AG04449 (cell line): Measurements from ENCODE around the gene SRRT.

Source experiments
- CTCF ChIA-PET: fragments of 350-600 bp; formaldehyde crosslinking; extraction: SDS; loops from one replicate; lab custom pipeline; 2021; ENCODE audit warnings: antibody characterized with exemption; lab: Yijun Ruan, JAX
- POLR2A ChIA-PET: fragments of 400-600, 350-600 bp; formaldehyde crosslinking; extraction: SDS; loops from one replicate; lab custom pipeline; 2020; ENCODE audit warnings: antibody characterized with exemption, inconsistent platforms; lab: Yijun Ruan, JAX
- DNase-seq: peaks from one replicate; pipeline ENCODE4 v3.0.0-alpha.2; 2010; ENCODE audit warnings: low read depth, low spot score
- H3K4me3 ChIP-seq: 2 replicates; pipeline ENCODE4 v1.5.1; 2011; ENCODE audit warnings: low read depth, mild to moderate bottlenecking, control low read depth, low read length
- TF ChIP-seq, protein P1 (sequence below): IDR thresholded peaks from one replicate; pipeline ENCODE4 v1.5.1; 2011; ENCODE audit warnings: mild to moderate bottlenecking, moderate library complexity, low read length, control low read depth, inconsistent platforms; ENCODE audit not compliant: insufficient read depth; ENCODE audit errors: missing control alignments

SRRT gene

DNA sequence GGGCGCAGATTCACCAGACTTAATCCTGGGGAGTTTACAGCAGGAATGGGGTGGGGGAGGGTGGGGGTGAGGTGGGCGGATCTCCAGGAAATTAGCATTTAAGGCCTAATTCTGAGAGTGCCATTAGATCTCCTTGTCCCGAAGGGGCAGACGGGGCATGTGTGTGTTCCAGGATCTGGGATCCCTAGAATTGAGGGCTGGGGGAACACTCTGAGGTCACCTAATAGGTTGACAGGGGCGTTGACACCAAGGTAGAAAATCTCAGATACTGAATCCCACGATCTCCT, 38.1 kb upstream of the SRRT start:
- POLR2A ChIA-PET = no interaction called here
- TF ChIP-seq, protein P1, sequence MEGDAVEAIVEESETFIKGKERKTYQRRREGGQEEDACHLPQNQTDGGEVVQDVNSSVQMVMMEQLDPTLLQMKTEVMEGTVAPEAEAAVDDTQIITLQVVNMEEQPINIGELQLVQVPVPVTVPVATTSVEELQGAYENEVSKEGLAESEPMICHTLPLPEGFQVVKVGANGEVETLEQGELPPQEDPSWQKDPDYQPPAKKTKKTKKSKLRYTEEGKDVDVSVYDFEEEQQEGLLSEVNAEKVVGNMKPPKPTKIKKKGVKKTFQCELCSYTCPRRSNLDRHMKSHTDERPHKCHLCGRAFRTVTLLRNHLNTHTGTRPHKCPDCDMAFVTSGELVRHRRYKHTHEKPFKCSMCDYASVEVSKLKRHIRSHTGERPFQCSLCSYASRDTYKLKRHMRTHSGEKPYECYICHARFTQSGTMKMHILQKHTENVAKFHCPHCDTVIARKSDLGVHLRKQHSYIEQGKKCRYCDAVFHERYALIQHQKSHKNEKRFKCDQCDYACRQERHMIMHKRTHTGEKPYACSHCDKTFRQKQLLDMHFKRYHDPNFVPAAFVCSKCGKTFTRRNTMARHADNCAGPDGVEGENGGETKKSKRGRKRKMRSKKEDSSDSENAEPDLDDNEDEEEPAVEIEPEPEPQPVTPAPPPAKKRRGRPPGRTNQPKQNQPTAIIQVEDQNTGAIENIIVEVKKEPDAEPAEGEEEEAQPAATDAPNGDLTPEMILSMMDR = no peak
- no peak for DNase-seq
- no peak overlapping the region for H3K4me3 ChIP-seq
- CTCF ChIA-PET = interaction anchor here (1.1 to 2.8 kb wide), 4 partner anchors 9 to 145 kb away, joined by 5 to 16 read pairs (median 8); partner anchors contain the start of genes EPHB4, POP7 and SLC12A9

DNA sequence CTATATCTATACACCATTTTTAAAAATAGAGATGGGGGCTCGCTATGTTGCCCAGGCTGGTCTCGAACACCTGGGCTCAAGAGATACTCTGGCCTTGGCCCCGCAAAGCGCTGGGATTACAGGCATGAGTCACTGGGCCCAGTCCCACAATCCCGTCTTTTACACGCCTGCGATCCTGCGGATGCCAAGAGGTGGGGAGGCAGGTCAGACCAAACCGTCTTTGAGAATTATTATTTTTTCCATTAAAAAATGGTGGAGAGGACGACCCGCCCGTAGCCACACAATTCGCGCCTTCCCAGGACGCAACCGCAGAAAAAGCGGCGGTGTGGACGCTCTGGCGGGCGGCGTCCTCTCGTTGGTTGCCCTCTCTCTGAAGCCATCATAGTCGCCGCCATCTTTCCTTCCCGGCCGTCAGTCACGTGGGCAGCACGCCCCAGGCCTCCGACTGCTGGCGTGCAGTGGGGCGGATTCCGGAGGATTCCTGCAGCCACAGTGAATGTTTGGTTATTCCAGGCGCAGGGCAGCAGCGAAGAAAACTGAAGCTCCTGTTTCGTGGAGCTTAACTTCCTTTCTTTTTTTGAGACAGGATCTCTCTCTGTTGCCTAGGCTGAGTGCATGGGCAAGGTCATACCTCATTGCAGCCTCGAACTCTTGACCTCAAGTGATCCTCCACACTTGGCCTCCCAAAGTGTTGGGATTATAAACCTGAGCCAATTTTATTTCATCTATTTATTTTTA, 37.6 kb upstream of the SRRT start:
- ChIA-PET CTCF (interaction anchor here (0.8 to 2.8 kb wide), 5 partner anchors 14 to 132 kb away, joined by 3 to 16 read pairs (median 4); partner anchors contain the start of genes POP7 and SLC12A9), POLR2A (no interaction called here)
- H3K4me3 ChIP-seq = peak overlapping the region; percentile 49
- TF ChIP-seq, protein P1 = no peak
- DNase-seq = peak; percentile 37

DNA sequence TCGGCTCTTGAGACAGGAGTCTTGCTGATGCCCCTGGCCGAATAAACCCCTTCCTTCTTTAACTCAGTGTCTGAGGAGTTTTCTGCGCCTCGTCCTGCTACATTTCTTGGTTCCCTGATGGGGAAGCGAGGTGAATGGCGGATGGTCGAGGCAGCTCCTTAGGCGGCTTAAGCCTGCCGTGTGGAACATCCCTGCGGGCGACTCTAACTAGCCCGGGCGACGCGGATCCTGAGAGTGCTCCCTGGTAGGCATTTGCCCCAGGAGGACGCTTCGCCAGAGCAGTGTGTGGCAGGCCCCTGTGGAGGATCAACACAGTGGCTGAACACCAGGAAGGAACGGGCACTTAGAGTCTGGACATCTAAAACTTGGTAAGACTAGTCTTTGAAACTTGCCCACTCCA, 35.5 kb upstream of the SRRT start:
- TF ChIP-seq, protein P1 = no peak
- ChIA-PET POLR2A (no interaction called here), CTCF (interaction anchor here (0.9 to 1.1 kb wide), 2 partner anchors 12 to 34 kb away, joined by 3 to 4 read pairs; no protein-coding TSS in a partner anchor)
- no peak for DNase-seq
- no peak overlapping the region for H3K4me3 ChIP-seq

DNA sequence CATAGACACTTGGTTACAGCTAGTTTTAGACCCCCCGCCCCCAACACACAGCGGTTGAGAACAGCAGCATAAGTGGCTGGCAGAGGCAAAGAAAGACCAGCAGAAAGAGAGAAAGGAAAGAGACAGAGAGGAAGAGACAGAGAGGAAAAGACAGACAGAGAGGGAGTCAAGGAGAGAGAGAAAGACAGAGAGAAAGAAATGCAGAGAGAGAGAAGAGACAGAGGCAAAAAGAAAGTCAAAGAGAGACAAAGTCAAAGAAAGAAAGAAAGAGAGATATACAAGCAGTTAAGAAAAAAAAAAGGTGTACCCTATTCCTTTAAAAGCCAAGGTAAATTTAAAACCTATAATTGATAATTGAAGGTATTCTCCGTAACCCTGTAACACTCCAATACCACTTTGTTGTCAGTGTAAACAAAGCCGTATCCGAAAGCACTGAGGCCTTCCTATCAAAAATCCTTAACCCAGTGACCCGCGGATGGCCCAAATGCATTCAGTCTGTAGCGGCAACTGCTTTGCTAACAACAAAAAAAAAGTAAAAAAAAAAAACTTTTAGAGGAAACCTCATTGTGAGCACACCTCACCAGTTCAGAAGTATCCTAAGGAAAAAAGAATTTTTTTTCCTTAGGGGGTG, 34.3 kb upstream of the SRRT start:
- no peak overlapping the region for H3K4me3 ChIP-seq
- POLR2A ChIA-PET = no interaction called here
- TF ChIP-seq, protein P1 = no peak
- no peak for DNase-seq
- CTCF ChIA-PET = interaction anchor here (1.1 kb wide), 1 partner anchor 35 kb away, joined by 3 read pairs; no protein-coding TSS in a partner anchor

DNA sequence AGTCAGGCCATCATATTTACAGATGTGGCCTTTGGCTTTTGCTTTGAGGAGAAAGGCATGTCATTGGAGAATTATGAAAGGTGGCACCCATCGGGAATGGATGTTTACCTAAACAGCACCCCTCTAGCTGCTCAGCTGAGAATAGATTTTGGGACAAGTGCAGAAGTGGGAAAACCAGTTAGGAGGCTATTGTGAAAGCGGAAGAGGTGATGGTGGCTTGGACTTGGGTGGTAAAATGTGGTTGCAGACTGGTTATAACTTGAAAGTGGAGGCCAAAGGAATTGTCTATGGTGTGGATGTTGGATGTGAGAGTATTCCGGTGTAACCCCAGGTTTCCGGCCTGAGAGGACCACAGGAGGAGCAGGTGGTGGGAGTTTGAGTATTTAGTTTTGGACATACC, 27.5 kb upstream of the SRRT start:
- ChIA-PET CTCF (interaction anchor here (1.1 to 7.4 kb wide), 2 partner anchors 48 to 142 kb away, joined by 3 to 330 read pairs; partner anchors contain the start of gene POP7), POLR2A (no interaction called here)
- no peak overlapping the region for H3K4me3 ChIP-seq
- TF ChIP-seq, protein P1 = no peak
- no peak for DNase-seq

DNA sequence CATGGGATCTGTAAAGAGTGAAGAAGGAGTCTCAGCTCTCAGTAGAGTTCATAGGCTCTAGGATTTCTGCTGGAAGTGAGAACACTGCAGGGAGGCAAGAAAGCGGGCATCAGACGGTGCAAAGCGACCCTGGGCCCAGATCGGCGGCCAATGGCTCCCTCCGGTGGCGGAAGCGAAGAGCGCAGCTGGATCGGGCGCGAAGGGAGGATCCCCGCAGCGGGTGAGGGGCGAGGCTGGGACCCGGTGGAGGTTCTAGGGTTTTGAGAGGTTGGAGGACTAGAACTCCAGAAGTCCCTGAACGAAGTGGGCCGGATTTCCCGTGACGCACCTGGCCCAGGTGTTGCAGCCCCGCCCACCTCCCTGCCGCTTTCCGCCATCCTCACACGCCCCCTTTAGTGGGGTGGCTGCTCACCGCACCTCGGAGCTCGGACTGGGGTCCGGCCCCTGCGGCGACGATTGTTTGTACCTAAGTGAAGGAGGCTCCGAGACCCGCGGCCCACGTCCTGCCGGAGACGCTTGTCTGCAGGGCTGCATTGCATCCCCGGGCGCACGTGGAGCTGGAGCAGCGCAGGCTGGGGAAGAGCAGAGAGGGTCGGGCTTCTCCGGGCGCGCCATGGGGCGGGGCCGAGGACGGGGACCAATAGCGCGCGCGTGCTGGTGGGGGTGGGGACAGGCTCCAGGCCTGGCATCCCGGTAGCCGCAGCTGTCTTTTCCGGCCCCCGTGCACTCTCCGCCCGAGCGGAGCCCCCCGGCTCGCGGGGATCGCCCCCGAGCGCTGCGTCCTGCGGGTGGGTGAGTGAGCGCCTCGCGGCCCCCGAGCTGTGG, 22.6 kb upstream of the SRRT start, which contains the start of gene SLC12A9:
TSS of gene SLC12A9 (plus strand) at position 666 of the 825 bp plus-strand sequence. CDS start 1,485 bp downstream, outside the sequence.
- H3K4me3 ChIP-seq = peak within 1 kb of the TSS; percentile 76
- POLR2A ChIA-PET = interaction anchor here (0.5 to 2.7 kb wide), 12 partner anchors 10 to 424 kb away, joined by 3 to 22 read pairs (median 4); partner anchors contain the start of genes EPHB4, FBXO24, LRCH4 and POP7
- TF ChIP-seq, protein P1 = peak; percentile 97
- CTCF ChIA-PET = interaction anchor here (0.6 to 7.4 kb wide), 49 partner anchors 9 to 719 kb away, joined by 3 to 330 read pairs (median 4); partner anchors contain the start of genes EPHB4, EPO, GIGYF1 and MOSPD3
- peak; percentile 33 for DNase-seq
